CD4-positive, alpha-beta T cell (primary cell): ENCODE results near the gene AJUBA. TPM values are rescaled to one million over a fixed set of nuclear protein-coding genes. Genes with fewer than 3 reads are reported as not detected.
A peak's percentile ranks its signal among the peaks of the same experiment; 100 is the strongest.

Experiments used
- ATAC-seq: fragments of 200-7000 bp; cut with Tn5 transposase; one replicate; pipeline ENCODE4 v1.10.0; 2022; ENCODE audit warnings: mild to moderate bottlenecking; ENCODE audit not compliant: poor library complexity
- CTCF ChIA-PET: fragments of 350-600 bp; sonication (Branson Sonifier 250); formaldehyde crosslinking; loops from one replicate; lab custom pipeline; 2021; ENCODE audit warnings: antibody characterized with exemption, inconsistent platforms; lab: Charles Lee
- POLR2A ChIA-PET: fragments of 350-600 bp; sonication (Branson Sonifier 250); formaldehyde crosslinking; loops from one replicate; lab custom pipeline; 2021; ENCODE audit warnings: antibody characterized with exemption, inconsistent platforms; lab: Charles Lee
- DNase-seq, 14 experiments: peaks; one replicate each; pipeline ENCODE4 v3.0.0-alpha.2; 2013 to 2020; ENCODE audit warnings: mixed read lengths in 2 of 14
- H3K27ac ChIP-seq, 2 donors: one replicate each; pipeline versions ENCODE4 v1.5.1 to v1.7.0; 2013; ENCODE audit warnings: low read length in 2 of 2, low read depth in 1 of 2, mild to moderate bottlenecking in 1 of 2
- H3K27me3 ChIP-seq, 2 experiments: 1 replicate in 1 of 2; 2 replicates in 1 of 2; pipeline versions ENCODE4 v1.6.1 to v1.7.0; 2013; ENCODE audit warnings: low read length in 2 of 2, control low read depth in 1 of 2, mild to moderate bottlenecking in 1 of 2, moderate library complexity in 1 of 2; ENCODE audit not compliant: insufficient read depth in 2 of 2, control insufficient read depth in 1 of 2
- H3K36me3 ChIP-seq: one replicate; pipeline ENCODE4 v1.6.1; 2013; ENCODE audit warnings: low read length, control low read depth; ENCODE audit not compliant: insufficient read depth
- H3K4me1 ChIP-seq: one replicate; pipeline ENCODE4 v1.6.1; 2013; ENCODE audit warnings: low read length, control low read depth; ENCODE audit not compliant: insufficient read depth
- H3K4me3 ChIP-seq: one replicate; pipeline ENCODE4 v1.5.1; 2013; ENCODE audit warnings: mild to moderate bottlenecking, low read length, moderate library complexity
- H3K9me3 ChIP-seq, 2 experiments: 1 replicate in 1 of 2; 2 replicates in 1 of 2; pipeline versions ENCODE4 v1.6.1 to v1.7.0; 2013; ENCODE audit warnings: low read length in 2 of 2, mild to moderate bottlenecking in 2 of 2, control low read depth in 1 of 2, moderate library complexity in 1 of 2; ENCODE audit not compliant: control insufficient read depth in 1 of 2, insufficient read depth in 1 of 2
- H3K27ac Mint-ChIP-seq: one replicate; pipeline ENCODE4 v1.8.0; 2020; ENCODE audit warnings: mixed read lengths
- H3K27me3 Mint-ChIP-seq: one replicate; pipeline ENCODE4 v1.8.0; 2021; ENCODE audit warnings: mixed read lengths
- H3K36me3 Mint-ChIP-seq: one replicate; pipeline ENCODE4 v1.8.0; 2021; ENCODE audit warnings: low read depth, mixed read lengths
- H3K4me1 Mint-ChIP-seq: one replicate; pipeline ENCODE4 v1.8.0; 2021; ENCODE audit warnings: low read depth, mixed read lengths
- H3K4me3 Mint-ChIP-seq: one replicate; pipeline ENCODE4 v1.8.0; 2020; ENCODE audit warnings: mild to moderate bottlenecking, mixed read lengths
- H3K9me3 Mint-ChIP-seq: one replicate; pipeline ENCODE4 v1.8.0; 2020; ENCODE audit warnings: mixed read lengths
- intact Hi-C, 2 experiments: fragments of 100-400 bp; cut with DNase I in 1 of 2; cut with micrococcal nuclease in 1 of 2; formaldehyde crosslinking; loops; one replicate each; pipeline versions ENCODE4 v1.15.1 to v1.9.0; 2023 to 2025; cut with DNase I, micrococcal nuclease
- total RNA-seq, 174 experiments: library from RNA in 2 of 174; stranded (reverse) in 2 of 174; gene quantifications; one replicate each; pipeline ENCODE4 v1.2.3 and lab custom pipeline; 2021 to 2026
- TF ChIP-seq, protein P1 (sequence below): fragments of 200-600 bp; IDR thresholded peaks from one replicate; pipeline ENCODE4 v1.8.0; 2022; ENCODE audit warnings: antibody characterized with exemption, mild to moderate bottlenecking

AJUBA gene
- total RNA-seq, 2 experiments from 2014 or later = 0.67 to 1.1 TPM

DNA sequence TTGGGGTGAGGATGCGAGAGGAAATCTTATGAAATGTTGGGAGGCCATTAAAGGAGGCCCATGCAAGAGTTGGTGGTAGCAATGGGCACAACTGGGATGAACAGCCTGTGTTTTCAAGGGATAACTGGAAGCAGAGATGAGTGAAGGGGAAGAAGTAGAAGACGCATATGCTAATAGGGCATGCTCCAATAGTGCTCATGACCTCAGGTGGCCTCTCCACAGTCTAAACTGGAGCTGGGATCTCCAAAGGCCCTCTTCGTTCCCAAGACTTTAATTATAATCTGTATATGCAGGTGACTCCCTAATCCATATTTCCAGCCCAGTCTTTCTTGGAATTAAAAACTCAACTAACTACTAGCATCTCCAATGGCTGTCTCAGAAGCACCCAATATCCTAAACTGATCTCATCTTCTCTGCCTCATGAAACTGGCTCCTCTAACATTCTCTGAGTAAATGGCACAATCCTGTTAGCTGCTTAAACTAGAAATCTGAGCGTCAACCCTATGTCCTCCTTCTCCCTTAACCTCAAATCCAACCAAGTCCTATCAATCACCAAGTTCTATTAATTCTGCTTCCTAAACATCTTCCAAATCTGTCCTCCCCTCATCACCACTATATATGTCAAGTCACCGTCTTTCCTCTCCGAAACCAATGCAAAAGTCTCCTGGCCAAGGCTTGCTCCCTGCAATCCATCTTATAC is 2.8 kb upstream of the AJUBA start:
- peaks cover 4 to 5% of the 10 kb centered on the region in 2 experiments for H3K27me3 ChIP-seq
- H3K4me3 Mint-ChIP-seq = peak overlapping the region; percentile 44
- H3K27ac Mint-ChIP-seq = no peak overlapping the region
- TF ChIP-seq, protein P1, sequence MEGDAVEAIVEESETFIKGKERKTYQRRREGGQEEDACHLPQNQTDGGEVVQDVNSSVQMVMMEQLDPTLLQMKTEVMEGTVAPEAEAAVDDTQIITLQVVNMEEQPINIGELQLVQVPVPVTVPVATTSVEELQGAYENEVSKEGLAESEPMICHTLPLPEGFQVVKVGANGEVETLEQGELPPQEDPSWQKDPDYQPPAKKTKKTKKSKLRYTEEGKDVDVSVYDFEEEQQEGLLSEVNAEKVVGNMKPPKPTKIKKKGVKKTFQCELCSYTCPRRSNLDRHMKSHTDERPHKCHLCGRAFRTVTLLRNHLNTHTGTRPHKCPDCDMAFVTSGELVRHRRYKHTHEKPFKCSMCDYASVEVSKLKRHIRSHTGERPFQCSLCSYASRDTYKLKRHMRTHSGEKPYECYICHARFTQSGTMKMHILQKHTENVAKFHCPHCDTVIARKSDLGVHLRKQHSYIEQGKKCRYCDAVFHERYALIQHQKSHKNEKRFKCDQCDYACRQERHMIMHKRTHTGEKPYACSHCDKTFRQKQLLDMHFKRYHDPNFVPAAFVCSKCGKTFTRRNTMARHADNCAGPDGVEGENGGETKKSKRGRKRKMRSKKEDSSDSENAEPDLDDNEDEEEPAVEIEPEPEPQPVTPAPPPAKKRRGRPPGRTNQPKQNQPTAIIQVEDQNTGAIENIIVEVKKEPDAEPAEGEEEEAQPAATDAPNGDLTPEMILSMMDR = no peak
- DNase-seq = no peak
- no peak overlapping the region for H3K27ac ChIP-seq
- peaks cover 31% of the 10 kb centered on the region for H3K4me1 ChIP-seq
- no peaks in the 10 kb centered on the region for H3K9me3 Mint-ChIP-seq
- intact Hi-C loops = loop anchor here in 1 of 2 experiments (5.0 to 10.0 kb wide), 2 partner anchors 200 to 428 kb away; partner anchors contain the start of gene SLC7A8
- ChIA-PET CTCF (interaction anchor here (0.5 to 4.3 kb wide), 8 partner anchors 10 to 415 kb away, joined by 4 to 136 read pairs (median 16); partner anchors contain the start of genes CDH24 and PRMT5), POLR2A (interaction anchor here (1.5 kb wide), 1 partner anchor 84 kb away, joined by 3 read pairs; no protein-coding TSS in a partner anchor)
- no peaks in the 10 kb centered on the region for H3K9me3 ChIP-seq
- no peak for ATAC-seq
- peaks cover 7% of the 10 kb centered on the region for H3K4me1 Mint-ChIP-seq
- no peaks in the 10 kb centered on the region for H3K27me3 Mint-ChIP-seq
- peaks cover 22% of the 10 kb centered on the region for H3K36me3 Mint-ChIP-seq
- peaks cover 5% of the 10 kb centered on the region for H3K36me3 ChIP-seq
- no peak overlapping the region for H3K4me3 ChIP-seq

DNA sequence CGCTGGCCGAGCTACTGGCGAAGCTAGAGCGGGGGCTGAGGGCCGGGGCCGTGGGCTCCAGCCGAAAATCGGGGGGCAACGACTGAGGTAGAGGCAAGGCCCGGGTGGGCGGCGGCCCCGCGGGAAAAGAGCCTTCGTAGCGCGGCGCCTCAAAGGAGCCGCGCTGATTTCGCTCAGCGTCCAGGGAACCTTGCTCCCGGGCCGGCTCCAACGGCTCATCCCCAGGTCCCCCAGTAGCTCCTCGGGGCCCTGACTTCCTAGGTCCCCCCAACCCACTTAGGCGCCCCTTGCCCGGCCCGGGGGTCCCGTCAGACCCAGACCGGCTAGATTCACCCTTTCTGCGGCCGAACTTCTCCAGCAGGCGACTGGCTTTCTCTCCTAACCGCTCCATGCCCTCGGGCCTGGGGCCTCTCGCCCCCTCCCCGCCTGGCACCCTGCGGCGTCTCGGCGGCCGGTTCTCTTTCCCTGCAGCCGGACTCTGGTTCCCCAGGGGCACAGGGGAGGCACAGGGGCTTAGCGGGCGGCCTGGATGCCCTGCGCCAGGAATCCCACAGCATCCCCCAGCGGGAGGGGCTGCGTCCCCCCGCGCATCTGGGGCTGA is 375 bp downstream of the AJUBA start:
- H3K27ac Mint-ChIP-seq = no peak overlapping the region
- H3K36me3 Mint-ChIP-seq = peaks cover 5% of the 10 kb centered on the region
- peaks cover 4 to 5% of the 10 kb centered on the region in 2 experiments for H3K27me3 ChIP-seq
- no peaks in the 10 kb centered on the region for H3K27me3 Mint-ChIP-seq
- H3K27ac ChIP-seq = no peak overlapping the region
- H3K9me3 ChIP-seq = no peaks in the 10 kb centered on the region
- peak overlapping the region; percentile 84 for H3K4me3 ChIP-seq
- H3K4me1 Mint-ChIP-seq = peaks cover 13% of the 10 kb centered on the region
- ChIA-PET CTCF (interaction anchor here (1.2 to 4.5 kb wide), 8 partner anchors 9 to 412 kb away, joined by 3 to 23 read pairs (median 6); partner anchors contain the start of genes ACIN1, C14orf119, CDH24 and PRMT5), POLR2A (interaction anchor here (1.1 to 3.2 kb wide), 17 partner anchors 9 to 421 kb away, joined by 3 to 23 read pairs (median 8); partner anchors contain the start of genes ACIN1, C14orf119, DAD1 and HAUS4)
- H3K36me3 ChIP-seq = no peaks in the 10 kb centered on the region
- H3K9me3 Mint-ChIP-seq = no peaks in the 10 kb centered on the region
- DNase-seq (peak in 4 of 14 experiments; percentile 1 to 33 (median 12)), ATAC-seq (no peak)
- TF ChIP-seq, protein P1 = no peak
- intact Hi-C loops = loop anchor here (1.0 to 10.0 kb wide), 6 partner anchors 25 to 425 kb away; partner anchors contain the start of gene SLC7A8 (in 1 of the 2)
- H3K4me3 Mint-ChIP-seq = peak overlapping the region; percentile 77
- H3K4me1 ChIP-seq = peaks cover 34% of the 10 kb centered on the region

DNA sequence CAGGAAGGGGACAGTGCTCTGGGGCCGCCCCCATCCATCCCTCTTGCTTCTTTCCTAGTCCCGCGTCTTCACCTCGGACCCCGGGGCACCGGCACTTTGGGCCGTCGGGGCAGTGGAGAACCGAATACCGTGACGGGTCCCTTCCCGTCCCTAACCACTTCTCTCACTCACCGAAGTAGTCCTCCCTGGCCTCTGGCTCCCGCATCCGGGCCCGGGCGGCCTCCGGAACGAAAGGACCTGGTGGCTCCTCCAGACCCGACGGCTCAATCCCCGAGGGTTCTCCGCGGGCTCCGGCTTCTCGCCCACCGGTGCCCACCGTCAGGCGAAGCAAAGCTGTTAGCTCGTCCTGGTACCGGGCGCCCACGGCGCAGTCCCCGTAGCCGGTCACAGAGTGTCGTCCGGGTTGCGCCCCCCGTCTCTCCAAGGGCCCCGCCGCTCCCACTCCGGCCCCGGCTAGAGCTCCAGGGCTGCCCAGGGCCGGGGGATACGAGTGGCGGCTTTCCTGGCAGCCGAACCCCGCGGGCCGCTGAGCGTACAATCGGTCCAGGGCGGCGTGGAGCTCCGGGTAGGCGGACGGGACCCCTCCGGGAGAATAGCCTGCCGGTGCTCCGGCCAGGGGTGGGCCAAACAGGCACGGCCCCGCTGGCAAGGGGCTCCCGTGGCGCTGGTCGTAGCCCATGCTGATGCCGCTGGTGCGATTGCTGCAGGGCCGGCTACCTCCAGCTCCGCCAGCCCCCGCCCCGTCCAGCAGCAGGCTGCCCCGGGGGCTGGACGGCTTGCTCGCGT is 1.1 kb downstream of the AJUBA start:
- Mint-ChIP-seq H3K9me3 (no peaks in the 10 kb centered on the region), H3K27ac (no peak overlapping the region), H3K27me3 (no peaks in the 10 kb centered on the region), H3K36me3 (no peaks in the 10 kb centered on the region), H3K4me1 (peaks cover 9% of the 10 kb centered on the region), H3K4me3 (peak overlapping the region; percentile 62)
- DNase-seq (peak in 8 of 14 experiments; percentile 1 to 43 (median 24)), ATAC-seq (peak; percentile 10)
- no peaks in the 10 kb centered on the region for H3K36me3 ChIP-seq
- ChIA-PET POLR2A (interaction anchor here (0.6 to 3.2 kb wide), 15 partner anchors 8 to 420 kb away, joined by 3 to 23 read pairs (median 8); partner anchors contain the start of genes ACIN1, C14orf119, DAD1 and HAUS4), CTCF (interaction anchor here (1.6 to 4.5 kb wide), 4 partner anchors 51 to 411 kb away, joined by 3 to 23 read pairs (median 8); partner anchors contain the start of genes CDH24 and PRMT5)
- H3K4me3 ChIP-seq = peak overlapping the region; percentile 84
- H3K27ac ChIP-seq = no peak overlapping the region
- peaks cover 4 to 5% of the 10 kb centered on the region in 2 experiments for H3K27me3 ChIP-seq
- H3K4me1 ChIP-seq = peaks cover 34% of the 10 kb centered on the region
- TF ChIP-seq, protein P1 = no peak
- intact Hi-C loops = loop anchor here in 1 of 2 experiments (2.0 to 10.0 kb wide), 3 partner anchors 50 to 424 kb away; partner anchors contain the start of gene SLC7A8
- H3K9me3 ChIP-seq = no peaks in the 10 kb centered on the region
